Panc1 (cell line): Measurements from ENCODE around the gene BNIP5.

Experiments used
- REST ChIP-seq, 2 experiments: IDR thresholded peaks; 2 replicates each; pipeline ENCODE4 v1.6.1; 2011 to 2012; ENCODE audit warnings: low read depth in 2 of 2, control low read depth in 1 of 2, low read length in 1 of 2, mild to moderate bottlenecking in 1 of 2, moderate library complexity in 1 of 2; ENCODE audit not compliant: insufficient read depth in 1 of 2
- SIN3A ChIP-seq: IDR thresholded peaks from 2 replicates; pipeline ENCODE4 v1.6.1; 2012; ENCODE audit warnings: low read depth, mild to moderate bottlenecking, low read length, moderate library complexity, borderline replicate concordance; ENCODE audit not compliant: insufficient read depth
- TCF7L2 ChIP-seq: IDR thresholded peaks from 2 replicates; pipeline ENCODE4 v1.6.1; 2011; ENCODE audit warnings: mild to moderate bottlenecking, low read depth, low read length, inconsistent platforms
- TF ChIP-seq, protein P1 (sequence below): fragments of 450-650 bp; IDR thresholded peaks from 2 replicates; pipeline ENCODE4 v1.5.1; 2017; ENCODE audit warnings: mild to moderate bottlenecking

DNA sequence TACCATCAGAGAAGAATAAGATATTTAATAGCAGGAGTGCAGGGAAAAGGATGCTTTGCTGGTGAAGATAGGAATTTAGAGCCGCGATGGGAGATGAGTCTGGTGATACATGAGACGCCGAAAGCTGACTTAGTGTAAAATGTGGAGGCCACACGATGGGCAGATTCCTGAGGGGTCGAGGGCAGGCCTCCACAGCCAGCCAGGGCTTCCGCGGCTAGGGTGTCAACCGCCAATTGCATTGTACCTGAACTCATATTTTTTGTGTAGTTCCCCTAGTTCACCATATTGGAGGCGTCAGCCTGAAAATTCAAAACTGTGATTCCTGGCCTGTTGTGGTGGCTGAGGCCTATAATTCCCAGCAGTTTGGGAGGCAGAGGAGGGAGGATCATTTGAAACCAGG, 42.2 kb upstream of the BNIP5 start:
- TF ChIP-seq, protein P1, sequence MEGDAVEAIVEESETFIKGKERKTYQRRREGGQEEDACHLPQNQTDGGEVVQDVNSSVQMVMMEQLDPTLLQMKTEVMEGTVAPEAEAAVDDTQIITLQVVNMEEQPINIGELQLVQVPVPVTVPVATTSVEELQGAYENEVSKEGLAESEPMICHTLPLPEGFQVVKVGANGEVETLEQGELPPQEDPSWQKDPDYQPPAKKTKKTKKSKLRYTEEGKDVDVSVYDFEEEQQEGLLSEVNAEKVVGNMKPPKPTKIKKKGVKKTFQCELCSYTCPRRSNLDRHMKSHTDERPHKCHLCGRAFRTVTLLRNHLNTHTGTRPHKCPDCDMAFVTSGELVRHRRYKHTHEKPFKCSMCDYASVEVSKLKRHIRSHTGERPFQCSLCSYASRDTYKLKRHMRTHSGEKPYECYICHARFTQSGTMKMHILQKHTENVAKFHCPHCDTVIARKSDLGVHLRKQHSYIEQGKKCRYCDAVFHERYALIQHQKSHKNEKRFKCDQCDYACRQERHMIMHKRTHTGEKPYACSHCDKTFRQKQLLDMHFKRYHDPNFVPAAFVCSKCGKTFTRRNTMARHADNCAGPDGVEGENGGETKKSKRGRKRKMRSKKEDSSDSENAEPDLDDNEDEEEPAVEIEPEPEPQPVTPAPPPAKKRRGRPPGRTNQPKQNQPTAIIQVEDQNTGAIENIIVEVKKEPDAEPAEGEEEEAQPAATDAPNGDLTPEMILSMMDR: no peak
- no peak for TF ChIP-seq REST (IDR thresholded peaks at IDR 0.05; ENCODE audit: insufficient read depth in 1 of 2, low read depth in 2 of 2, low read length in 1 of 2)
- no peak for TF ChIP-seq TCF7L2
- no peak for TF ChIP-seq SIN3A
